Measurements from ENCODE around the gene BAIAP3. TPM values are rescaled to one million over a fixed set of nuclear protein-coding genes. Genes with fewer than 3 reads are reported as not detected.

The BAIAP3 gene
- polyA plus RNA-seq, 1 experiment: 0.19 TPM

- no peak overlapping the region for H3K27ac ChIP-seq (ENCODE audit: low read depth, low read length)
- ChIA-PET POLR2A (no interaction called here), CTCF (interaction anchor here (0.6 kb wide), 1 partner anchor 211 kb away, joined by 4 read pairs; no protein-coding TSS in a partner anchor)
- H3K9me3 ChIP-seq (ENCODE audit: control insufficient read depth, insufficient read depth, low read length): no peaks in the 10 kb centered on the region; the same call in 1 of the 2 replicates
- no peak for TF ChIP-seq CTCF (IDR thresholded peaks at IDR 0.05; ENCODE audit: low read depth, low read length)
- no peak overlapping the region for H3K4me3 ChIP-seq (ENCODE audit: low read depth, low read length)
- no peaks in the 10 kb centered on the region for H3K27me3 ChIP-seq (ENCODE audit: control insufficient read depth, insufficient read depth, low read length)
- no peak for DNase-seq (ENCODE audit: low read depth, low spot score)
Observed at GRCh38 chr16:1322407-1322806, 11.0 kb upstream of the BAIAP3 start.

GRCh38 chr16:1323296-1324239 is 9.9 kb upstream of the BAIAP3 start:
- no peaks in the 10 kb centered on the region for H3K27me3 ChIP-seq (ENCODE audit: control insufficient read depth, insufficient read depth, low read length)
- ChIA-PET POLR2A (interaction anchor here (0.7 to 0.8 kb wide), 2 partner anchors 20 to 78 kb away, joined by 3 to 4 read pairs; no protein-coding TSS in a partner anchor), CTCF (interaction anchor here (0.6 kb wide), 1 partner anchor 210 kb away, joined by 4 read pairs; no protein-coding TSS in a partner anchor)
- no peak for DNase-seq (ENCODE audit: low read depth, low spot score)
- no peak for TF ChIP-seq CTCF (IDR thresholded peaks at IDR 0.05; ENCODE audit: low read depth, low read length)
- H3K9me3 ChIP-seq (ENCODE audit: control insufficient read depth, insufficient read depth, low read length): no peaks in the 10 kb centered on the region; the same call in 1 of the 2 replicates
- H3K4me3 ChIP-seq (ENCODE audit: low read depth, low read length): no peak overlapping the region
- no peak overlapping the region for H3K27ac ChIP-seq (ENCODE audit: low read depth, low read length)

GRCh38 chr16:1324286-1324826 is 9.1 kb upstream of the BAIAP3 start:
- no peak overlapping the region for H3K27ac ChIP-seq (ENCODE audit: low read depth, low read length)
- no peaks in the 10 kb centered on the region for H3K27me3 ChIP-seq (ENCODE audit: control insufficient read depth, insufficient read depth, low read length)
- ChIA-PET POLR2A (no interaction called here), CTCF (no interaction called here)
- H3K4me3 ChIP-seq (ENCODE audit: low read depth, low read length): no peak overlapping the region
- DNase-seq (ENCODE audit: low read depth, low spot score): no peak
- no peaks in the 10 kb centered on the region; the same call in 1 of the 2 replicates for H3K9me3 ChIP-seq (ENCODE audit: control insufficient read depth, insufficient read depth, low read length)
- TF ChIP-seq CTCF (IDR thresholded peaks at IDR 0.05; ENCODE audit: low read depth, low read length): no peak

- Histone ChIP-seq H3K4me3 (ENCODE audit: low read depth, low read length) (no peak overlapping the region), H3K9me3 (ENCODE audit: control insufficient read depth, insufficient read depth, low read length) (peaks cover 4% of the 10 kb centered on the region), H3K27ac (ENCODE audit: low read depth, low read length) (no peak overlapping the region), H3K27me3 (ENCODE audit: control insufficient read depth, insufficient read depth, low read length) (peaks cover 3% of the 10 kb centered on the region)
- POLR2A ChIA-PET: no interaction called here
- DNase-seq (ENCODE audit: low read depth, low spot score): no peak
- no peak for TF ChIP-seq CTCF (IDR thresholded peaks at IDR 0.05; ENCODE audit: low read depth, low read length)
- CTCF ChIA-PET: no interaction called here
Observed at GRCh38 chr16:1325261-1325660, 8.2 kb upstream of the BAIAP3 start.
